ENCODE measurements around the gene GRP. TPM values are rescaled to one million over a fixed set of nuclear protein-coding genes. Genes with fewer than 3 reads are reported as not detected.

The GRP gene
- polyA plus RNA-seq, 1 experiment, result not detected

DNA sequence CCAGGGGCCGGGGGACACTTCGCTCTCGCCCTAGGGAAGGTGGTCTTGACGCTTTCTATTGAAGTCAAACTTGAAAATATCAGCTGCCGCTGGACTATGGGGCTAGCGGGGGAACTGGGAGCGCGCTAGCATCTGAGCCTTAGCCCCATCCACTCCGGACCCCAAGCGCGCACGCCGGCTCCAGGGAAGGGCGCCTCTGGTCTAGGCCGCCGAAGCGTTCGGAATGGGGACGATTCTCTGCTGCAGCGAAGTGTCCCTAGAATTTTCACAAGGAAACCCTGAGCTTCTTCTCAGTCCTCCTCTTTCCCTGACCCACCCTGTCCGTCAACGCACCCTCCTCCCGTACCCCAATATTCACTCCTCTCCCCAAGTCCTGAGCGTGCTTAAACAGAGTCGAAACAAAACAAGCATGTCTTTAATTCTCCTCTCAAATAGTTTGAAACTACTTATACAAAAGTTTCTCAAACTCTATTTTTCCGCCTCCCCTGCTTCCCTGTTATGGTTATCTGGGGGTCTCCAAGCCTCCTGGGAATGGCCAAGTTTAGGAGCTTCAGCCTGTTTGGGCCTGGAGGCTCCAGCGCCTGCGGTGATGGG lies 48.3 kb downstream of the GRP start:
- H3K27me3 ChIP-seq (ENCODE audit: control insufficient read depth, insufficient read depth, low read length), result peaks cover 96% of the 10 kb centered on the region
- peaks cover 15% of the 10 kb centered on the region; the same call in 1 of the 2 replicates for H3K9me3 ChIP-seq (ENCODE audit: control insufficient read depth, insufficient read depth, low read length)
- no peak overlapping the region for H3K27ac ChIP-seq (ENCODE audit: low read depth, low read length)
- TF ChIP-seq, protein P1, sequence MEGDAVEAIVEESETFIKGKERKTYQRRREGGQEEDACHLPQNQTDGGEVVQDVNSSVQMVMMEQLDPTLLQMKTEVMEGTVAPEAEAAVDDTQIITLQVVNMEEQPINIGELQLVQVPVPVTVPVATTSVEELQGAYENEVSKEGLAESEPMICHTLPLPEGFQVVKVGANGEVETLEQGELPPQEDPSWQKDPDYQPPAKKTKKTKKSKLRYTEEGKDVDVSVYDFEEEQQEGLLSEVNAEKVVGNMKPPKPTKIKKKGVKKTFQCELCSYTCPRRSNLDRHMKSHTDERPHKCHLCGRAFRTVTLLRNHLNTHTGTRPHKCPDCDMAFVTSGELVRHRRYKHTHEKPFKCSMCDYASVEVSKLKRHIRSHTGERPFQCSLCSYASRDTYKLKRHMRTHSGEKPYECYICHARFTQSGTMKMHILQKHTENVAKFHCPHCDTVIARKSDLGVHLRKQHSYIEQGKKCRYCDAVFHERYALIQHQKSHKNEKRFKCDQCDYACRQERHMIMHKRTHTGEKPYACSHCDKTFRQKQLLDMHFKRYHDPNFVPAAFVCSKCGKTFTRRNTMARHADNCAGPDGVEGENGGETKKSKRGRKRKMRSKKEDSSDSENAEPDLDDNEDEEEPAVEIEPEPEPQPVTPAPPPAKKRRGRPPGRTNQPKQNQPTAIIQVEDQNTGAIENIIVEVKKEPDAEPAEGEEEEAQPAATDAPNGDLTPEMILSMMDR (IDR thresholded peaks at IDR 0.05; ENCODE audit: low read depth, low read length), result no peak
- ChIA-PET POLR2A (interaction anchor here (0.7 kb wide), 1 partner anchor 194 kb away, joined by 10 read pairs; no protein-coding TSS in a partner anchor), CTCF (interaction anchor here (0.6 to 1.7 kb wide), 4 partner anchors 8 to 134 kb away, joined by 3 to 5 read pairs (median 4); no protein-coding TSS in a partner anchor)
- no peak for DNase-seq (ENCODE audit: low read depth, low spot score)
- H3K4me3 ChIP-seq (ENCODE audit: low read depth, low read length), result no peak overlapping the region

DNA sequence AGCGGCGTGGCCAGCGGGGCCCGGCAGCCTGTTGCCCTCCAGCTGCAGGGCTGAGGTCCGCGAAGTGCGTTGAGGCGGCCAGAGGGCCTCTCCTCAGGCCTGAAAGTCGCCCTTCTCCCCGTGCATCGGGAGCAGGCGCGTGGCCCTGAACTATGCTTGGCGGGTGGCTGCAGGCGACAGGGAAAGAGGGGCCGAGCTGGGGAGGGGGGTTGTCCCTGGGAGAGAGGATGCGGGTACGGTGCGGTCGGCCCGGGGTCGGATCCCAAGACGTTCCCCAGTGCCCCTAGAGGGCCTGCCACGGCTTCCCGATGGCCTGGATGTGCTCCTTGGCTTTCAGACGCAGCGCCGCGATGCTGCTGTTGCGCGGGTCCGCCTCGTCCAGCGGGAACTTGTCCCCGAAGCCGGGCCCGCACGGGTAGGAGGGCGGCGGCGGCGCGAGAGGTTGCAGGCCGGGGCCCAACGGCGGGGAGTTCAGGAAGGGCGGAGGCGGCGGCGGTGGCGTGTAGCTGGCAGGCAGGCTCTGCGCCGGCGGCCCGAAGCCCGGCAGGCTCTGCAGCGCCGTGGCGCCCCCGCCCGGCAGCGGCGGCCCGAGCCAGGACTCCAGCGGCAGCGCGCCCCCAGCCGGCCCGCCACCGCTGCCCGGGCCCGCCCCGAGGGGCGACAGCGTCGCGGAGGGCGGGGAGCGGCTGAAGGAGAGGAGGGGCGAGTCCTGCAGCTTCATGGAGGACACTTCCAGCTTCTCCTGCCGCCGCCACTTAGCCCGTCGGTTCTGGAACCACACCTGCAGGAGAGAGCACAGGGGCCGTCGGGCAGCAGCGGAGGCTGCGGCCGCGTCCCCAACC lies 49.0 kb downstream of the GRP start:
- no peak for DNase-seq (ENCODE audit: low read depth, low spot score)

DNA sequence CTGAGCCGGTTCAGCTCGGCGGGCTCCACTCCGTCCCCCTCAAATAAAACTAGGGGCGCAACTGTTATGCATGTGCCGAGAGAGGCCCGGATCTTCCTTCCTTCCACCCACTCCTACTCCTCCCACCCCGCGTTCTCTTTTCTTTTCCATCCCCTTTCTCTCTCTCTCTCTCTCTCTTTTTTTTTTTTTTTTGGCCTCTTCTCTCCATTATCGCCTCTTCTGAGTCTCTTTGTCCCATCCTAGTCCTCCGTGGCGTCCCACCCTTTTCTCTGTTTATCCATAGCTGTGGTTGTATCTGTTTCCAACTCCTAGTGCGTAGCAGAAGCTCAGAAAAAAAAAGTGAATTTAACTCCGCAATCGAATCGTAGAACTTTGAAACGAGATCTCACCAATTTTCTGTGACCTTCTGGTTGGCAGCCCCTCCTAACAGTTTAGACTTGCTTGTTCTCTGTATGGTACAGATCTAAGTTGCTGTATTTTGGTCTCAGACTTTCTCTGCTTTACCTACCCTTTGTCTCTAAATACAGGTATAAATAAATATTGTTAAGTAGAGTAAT lies 49.7 kb downstream of the GRP start:
- TF ChIP-seq, protein P1 (IDR thresholded peaks at IDR 0.05; ENCODE audit: low read depth, low read length), result no peak
- Histone ChIP-seq H3K27ac (ENCODE audit: low read depth, low read length) (no peak overlapping the region), H3K27me3 (ENCODE audit: control insufficient read depth, insufficient read depth, low read length) (peaks cover 96% of the 10 kb centered on the region), H3K9me3 (ENCODE audit: control insufficient read depth, insufficient read depth, low read length) (peaks cover 24% of the 10 kb centered on the region; the same call in 1 of the 2 replicates), H3K4me3 (ENCODE audit: low read depth, low read length) (no peak overlapping the region)
- CTCF ChIA-PET, result interaction anchor here (0.7 to 1.4 kb wide), 5 partner anchors 9 to 637 kb away, joined by 3 to 9 read pairs (median 4); no protein-coding TSS in a partner anchor
- no peak for DNase-seq (ENCODE audit: low read depth, low spot score)
- POLR2A ChIA-PET, result no interaction called here

More for the DNA sequence above, 49.0 kb downstream of the GRP start:
- TF ChIP-seq, protein P1 (IDR thresholded peaks at IDR 0.05; ENCODE audit: low read depth, low read length), result no peak
- ChIA-PET CTCF (interaction anchor here (1.0 to 1.7 kb wide), 5 partner anchors 20 to 186 kb away, joined by 4 to 9 read pairs (median 5); no protein-coding TSS in a partner anchor), POLR2A (no interaction called here)
- Histone ChIP-seq H3K27ac (ENCODE audit: low read depth, low read length) (no peak overlapping the region), H3K9me3 (ENCODE audit: control insufficient read depth, insufficient read depth, low read length) (peaks cover 20% of the 10 kb centered on the region; the same call in 1 of the 2 replicates), H3K27me3 (ENCODE audit: control insufficient read depth, insufficient read depth, low read length) (peaks cover 96% of the 10 kb centered on the region), H3K4me3 (ENCODE audit: low read depth, low read length) (no peak overlapping the region)

DNA sequence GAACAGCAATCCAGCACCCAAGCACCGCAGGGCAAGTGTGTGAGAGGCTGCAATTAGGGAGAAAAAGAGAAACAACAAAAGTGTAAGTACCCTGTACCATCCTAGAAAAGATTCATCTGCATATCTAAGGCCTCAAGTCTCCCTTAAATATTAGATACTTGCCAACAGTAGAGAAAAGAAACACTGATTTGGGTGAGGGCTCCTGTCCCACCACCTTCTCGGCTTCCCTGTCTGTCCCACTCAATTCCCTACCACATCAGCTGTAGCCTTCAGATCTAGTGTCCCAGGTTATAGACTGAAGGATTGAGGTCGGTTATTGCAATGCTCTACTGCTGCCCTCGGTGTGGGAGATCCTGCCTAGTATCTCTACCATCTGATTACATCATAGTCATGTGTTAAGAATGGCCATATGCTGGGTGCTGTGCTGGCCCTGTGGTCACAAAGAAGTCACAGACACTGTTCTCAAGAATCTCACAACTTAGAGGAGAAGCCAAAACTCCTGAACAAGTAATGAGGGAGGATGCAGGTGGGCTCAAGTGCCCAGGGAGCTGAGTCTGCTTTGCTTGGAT lies 50.8 kb downstream of the GRP start:
- ChIA-PET CTCF (interaction anchor here (1.4 kb wide), 1 partner anchor 132 kb away, joined by 5 read pairs; no protein-coding TSS in a partner anchor), POLR2A (no interaction called here)
- peaks cover 95% of the 10 kb centered on the region for H3K27me3 ChIP-seq (ENCODE audit: control insufficient read depth, insufficient read depth, low read length)

More for the DNA sequence above, 50.8 kb downstream of the GRP start:
- Histone ChIP-seq H3K4me3 (ENCODE audit: low read depth, low read length) (no peak overlapping the region), H3K9me3 (ENCODE audit: control insufficient read depth, insufficient read depth, low read length) (peaks cover 20% of the 10 kb centered on the region; the same call in 1 of the 2 replicates), H3K27ac (ENCODE audit: low read depth, low read length) (no peak overlapping the region)
- DNase-seq (ENCODE audit: low read depth, low spot score), result no peak
- TF ChIP-seq, protein P1 (IDR thresholded peaks at IDR 0.05; ENCODE audit: low read depth, low read length), result no peak
